Measurements from ENCODE around the gene RNF150.

Gene RNF150

DNA sequence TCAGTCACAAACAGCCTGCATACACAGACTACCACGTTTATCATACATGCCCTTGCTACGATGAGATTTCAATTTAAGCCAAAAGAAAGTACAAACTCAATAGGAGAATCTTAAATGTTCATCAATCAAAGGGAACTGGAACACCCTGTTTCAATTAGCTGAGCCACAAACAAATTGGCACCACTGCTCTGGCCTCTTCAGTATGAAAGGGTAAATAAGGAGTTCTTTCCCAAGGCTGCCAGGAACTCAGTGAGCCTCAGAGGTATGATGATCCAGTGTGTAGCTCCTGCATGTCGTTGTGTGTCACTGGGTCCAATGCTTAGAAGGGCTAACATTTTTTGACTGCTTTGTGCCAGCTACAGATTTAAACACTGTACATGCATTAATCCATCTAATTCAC lies 5.4 kb downstream of the RNF150 start:
- no peak for FAIRE-seq
- TF ChIP-seq POLR2A (IDR thresholded peaks at IDR 0.05; ENCODE audit: low read depth, low read length) (no peak), POLR2AphosphoS5 (IDR thresholded peaks at IDR 0.05; ENCODE audit: low read depth, low read length) (no peak), TAF1 (IDR thresholded peaks at IDR 0.05; ENCODE audit: borderline replicate concordance, low read depth, low read length) (no peak)
- DNase-seq (ENCODE audit: insufficient read length), result no peak

DNA sequence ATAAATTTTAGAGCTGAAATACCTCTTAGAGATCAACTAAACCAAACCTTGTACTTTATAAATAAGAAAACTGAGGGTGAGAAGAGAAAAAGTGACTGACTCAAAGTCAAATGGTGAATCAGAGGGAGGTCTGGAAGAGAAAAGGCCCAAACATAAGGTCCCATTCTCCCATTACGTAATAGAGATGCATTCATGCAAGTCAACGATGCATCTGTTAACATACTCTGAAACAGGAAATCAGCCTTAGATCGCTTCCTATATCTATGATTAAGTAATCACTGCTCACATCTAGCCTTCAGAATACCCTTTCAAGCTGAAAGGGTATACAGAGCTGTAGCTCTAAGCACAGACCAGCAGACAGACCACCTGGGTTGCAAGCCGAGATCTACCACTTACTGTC lies 6.5 kb downstream of the RNF150 start:
- TF ChIP-seq TAF1 (IDR thresholded peaks at IDR 0.05; ENCODE audit: borderline replicate concordance, low read depth, low read length), result no peak
- no peak for TF ChIP-seq POLR2AphosphoS5 (IDR thresholded peaks at IDR 0.05; ENCODE audit: low read depth, low read length)
- TF ChIP-seq POLR2A (IDR thresholded peaks at IDR 0.05; ENCODE audit: low read depth, low read length), result no peak
- FAIRE-seq (no peak), DNase-seq (ENCODE audit: insufficient read length) (no peak)

- no peak for DNase-seq (ENCODE audit: insufficient read length)
- TF ChIP-seq TAF1 (IDR thresholded peaks at IDR 0.05; ENCODE audit: borderline replicate concordance, low read depth, low read length), result no peak
- TF ChIP-seq POLR2AphosphoS5 (IDR thresholded peaks at IDR 0.05; ENCODE audit: low read depth, low read length), result no peak
- no peak for TF ChIP-seq POLR2A (IDR thresholded peaks at IDR 0.05; ENCODE audit: low read depth, low read length)
- no peak for FAIRE-seq
Measured at GRCh38 chr4:141124224-141124623, 9.0 kb downstream of the RNF150 start.

DNA sequence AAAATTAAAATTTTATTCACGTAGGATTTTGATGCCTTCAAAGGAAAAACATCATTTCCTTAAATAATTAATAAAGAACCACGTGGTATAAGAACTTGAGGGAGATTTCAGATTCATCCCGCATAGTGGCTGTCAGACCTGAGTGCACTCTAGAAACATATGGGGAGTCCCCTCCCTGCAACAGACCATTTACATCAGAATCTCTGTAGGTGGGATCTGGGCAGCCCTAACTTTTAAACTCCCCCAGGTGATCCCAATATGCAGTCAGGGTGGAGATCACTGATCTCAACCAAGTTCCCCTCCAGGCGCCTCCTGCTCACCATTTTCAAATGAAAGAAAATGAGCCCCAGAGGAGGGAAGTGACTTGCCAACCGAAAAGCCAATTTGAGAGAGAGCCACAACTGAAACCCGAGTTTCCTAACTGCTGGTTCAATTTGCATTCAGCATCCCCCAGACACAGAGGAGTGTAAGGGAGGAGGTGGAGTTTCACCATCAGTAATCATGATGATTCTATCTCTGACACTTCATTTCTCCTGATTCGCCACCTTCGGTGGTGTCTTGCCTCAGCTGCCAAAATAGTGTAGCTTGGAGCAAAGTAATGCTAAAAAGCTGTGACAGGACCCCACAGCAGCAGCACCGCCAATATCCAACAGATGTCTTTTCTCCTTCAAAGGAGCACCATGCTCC lies 11.4 kb downstream of the RNF150 start:
- no peak for FAIRE-seq
- TF ChIP-seq POLR2A (IDR thresholded peaks at IDR 0.05; ENCODE audit: low read depth, low read length) (no peak), TAF1 (IDR thresholded peaks at IDR 0.05; ENCODE audit: borderline replicate concordance, low read depth, low read length) (no peak), POLR2AphosphoS5 (IDR thresholded peaks at IDR 0.05; ENCODE audit: low read depth, low read length) (no peak)
- DNase-seq (ENCODE audit: insufficient read length), result no peak

GRCh38 chr4:141121101-141121500 lies 12.2 kb downstream of the RNF150 start:
- DNase-seq (ENCODE audit: insufficient read length), result no peak
- no peak for FAIRE-seq
- TF ChIP-seq TAF1 (IDR thresholded peaks at IDR 0.05; ENCODE audit: borderline replicate concordance, low read depth, low read length) (no peak), POLR2AphosphoS5 (IDR thresholded peaks at IDR 0.05; ENCODE audit: low read depth, low read length) (no peak), POLR2A (IDR thresholded peaks at IDR 0.05; ENCODE audit: low read depth, low read length) (no peak)

DNA sequence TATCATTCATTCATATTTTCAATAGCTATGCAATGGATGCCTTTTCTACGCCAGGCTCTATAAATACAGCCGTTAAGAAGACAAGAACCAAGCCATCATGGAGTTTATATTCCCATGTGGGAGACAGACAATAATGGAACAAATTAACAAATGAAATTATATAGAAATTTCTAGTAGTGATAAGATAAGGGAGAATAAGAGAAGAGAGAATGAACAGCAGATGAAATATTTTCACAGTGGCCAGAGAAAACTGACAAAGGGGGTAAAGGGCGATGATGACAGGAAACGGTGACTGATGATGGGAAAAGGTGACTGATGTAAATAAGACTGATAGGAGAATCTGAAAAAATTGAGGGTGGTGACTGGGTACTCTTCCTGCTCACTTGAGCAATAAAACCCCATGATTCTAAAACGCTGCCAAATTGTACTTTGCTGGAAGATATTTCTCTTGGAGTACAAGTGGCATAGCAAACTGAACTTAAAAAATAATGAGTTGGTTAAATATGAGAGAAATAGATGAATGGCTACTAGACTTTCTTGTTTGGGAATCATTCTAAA lies 13.2 kb downstream of the RNF150 start:
- DNase-seq (ENCODE audit: insufficient read length) (no peak), FAIRE-seq (no peak)
- no peak for TF ChIP-seq POLR2AphosphoS5 (IDR thresholded peaks at IDR 0.05; ENCODE audit: low read depth, low read length)
- no peak for TF ChIP-seq POLR2A (IDR thresholded peaks at IDR 0.05; ENCODE audit: low read depth, low read length)
- TF ChIP-seq TAF1 (IDR thresholded peaks at IDR 0.05; ENCODE audit: borderline replicate concordance, low read depth, low read length), result no peak

DNA sequence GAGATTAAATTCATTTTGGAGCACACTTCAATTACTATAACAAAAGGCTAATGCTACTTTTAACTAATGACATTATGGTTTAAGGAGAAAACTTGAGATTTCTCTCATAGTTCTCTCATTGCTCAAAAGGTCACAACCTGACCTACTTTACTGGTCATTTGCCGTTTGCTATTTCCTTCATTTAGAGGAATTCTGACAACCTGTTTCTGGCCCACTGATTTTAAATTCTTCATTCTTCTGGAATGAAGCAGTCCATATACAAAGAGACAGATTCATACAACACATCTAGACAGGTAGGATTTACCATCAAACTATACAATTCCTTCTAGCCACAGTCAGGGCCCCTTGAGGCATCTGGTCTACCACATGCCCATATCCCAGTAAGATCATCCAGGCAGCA lies 14.2 kb downstream of the RNF150 start:
- FAIRE-seq (no peak), DNase-seq (ENCODE audit: insufficient read length) (no peak)
- TF ChIP-seq POLR2AphosphoS5 (IDR thresholded peaks at IDR 0.05; ENCODE audit: low read depth, low read length) (no peak), TAF1 (IDR thresholded peaks at IDR 0.05; ENCODE audit: borderline replicate concordance, low read depth, low read length) (no peak), POLR2A (IDR thresholded peaks at IDR 0.05; ENCODE audit: low read depth, low read length) (no peak)

- no peak for FAIRE-seq
- TF ChIP-seq TAF1 (IDR thresholded peaks at IDR 0.05; ENCODE audit: borderline replicate concordance, low read depth, low read length) (no peak), POLR2A (IDR thresholded peaks at IDR 0.05; ENCODE audit: low read depth, low read length) (no peak), POLR2AphosphoS5 (IDR thresholded peaks at IDR 0.05; ENCODE audit: low read depth, low read length) (no peak)
- no peak for DNase-seq (ENCODE audit: insufficient read length)
Measured at GRCh38 chr4:141118381-141118780, 14.9 kb downstream of the RNF150 start.

DNA sequence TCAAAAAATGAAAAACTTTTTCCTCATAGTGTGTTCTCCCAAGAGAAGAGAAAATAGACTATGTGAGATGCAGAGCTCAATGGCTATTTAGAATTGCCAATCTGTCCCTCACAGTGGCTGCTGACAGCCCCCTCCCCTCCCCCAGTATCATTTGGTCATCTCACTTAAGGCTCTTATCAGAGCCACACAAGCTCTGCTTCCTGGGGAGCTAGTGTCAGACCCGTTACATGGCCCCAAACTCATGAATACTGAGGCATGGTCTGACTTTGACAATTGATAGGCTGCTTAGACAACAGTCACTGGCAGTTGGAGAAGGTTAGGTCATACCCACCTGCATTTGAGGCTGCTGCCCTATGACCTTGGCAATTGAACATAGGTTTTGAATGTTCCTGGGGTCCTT lies 15.3 kb downstream of the RNF150 start:
- FAIRE-seq, result no peak
- TF ChIP-seq POLR2A (IDR thresholded peaks at IDR 0.05; ENCODE audit: low read depth, low read length) (no peak), POLR2AphosphoS5 (IDR thresholded peaks at IDR 0.05; ENCODE audit: low read depth, low read length) (no peak), TAF1 (IDR thresholded peaks at IDR 0.05; ENCODE audit: borderline replicate concordance, low read depth, low read length) (no peak)
- no peak for DNase-seq (ENCODE audit: insufficient read length)

DNA sequence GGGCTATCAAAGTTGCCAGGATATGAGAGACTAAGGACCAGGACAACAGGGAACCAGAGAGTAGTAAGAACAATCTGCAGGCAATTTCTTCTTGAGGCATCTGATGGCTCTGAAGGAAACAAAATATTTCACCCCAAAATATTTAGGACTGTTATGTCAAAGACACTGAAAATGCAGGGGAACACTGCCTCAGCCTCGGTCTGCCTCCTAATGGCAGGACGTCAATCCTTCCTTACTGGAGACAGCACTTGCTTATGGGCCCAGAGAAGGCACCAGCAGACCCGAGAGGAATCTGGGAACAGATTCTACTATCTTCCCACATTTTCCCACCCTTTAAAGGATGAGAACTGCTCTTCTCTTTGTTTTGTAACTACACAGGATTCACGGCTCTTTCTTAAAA lies 23.3 kb downstream of the RNF150 start:
- FAIRE-seq (no peak), DNase-seq (ENCODE audit: insufficient read length) (no peak)
- TF ChIP-seq POLR2AphosphoS5 (IDR thresholded peaks at IDR 0.05; ENCODE audit: low read depth, low read length) (no peak), POLR2A (IDR thresholded peaks at IDR 0.05; ENCODE audit: low read depth, low read length) (no peak), TAF1 (IDR thresholded peaks at IDR 0.05; ENCODE audit: borderline replicate concordance, low read depth, low read length) (no peak)

- TF ChIP-seq POLR2AphosphoS5 (IDR thresholded peaks at IDR 0.05; ENCODE audit: low read depth, low read length), result no peak
- TF ChIP-seq POLR2A (IDR thresholded peaks at IDR 0.05; ENCODE audit: low read depth, low read length), result no peak
- TF ChIP-seq TAF1 (IDR thresholded peaks at IDR 0.05; ENCODE audit: borderline replicate concordance, low read depth, low read length), result no peak
- FAIRE-seq (no peak), DNase-seq (ENCODE audit: insufficient read length) (no peak)
Measured at GRCh38 chr4:141107927-141108326, 25.3 kb downstream of the RNF150 start.

- DNase-seq (ENCODE audit: insufficient read length), result no peak
Measured at GRCh38 chr4:141102367-141102766, 30.9 kb downstream of the RNF150 start.

More at GRCh38 chr4:141102367-141102766, 30.9 kb downstream of the RNF150 start:
- TF ChIP-seq POLR2AphosphoS5 (IDR thresholded peaks at IDR 0.05; ENCODE audit: low read depth, low read length), result no peak
- TF ChIP-seq TAF1 (IDR thresholded peaks at IDR 0.05; ENCODE audit: borderline replicate concordance, low read depth, low read length), result no peak
- TF ChIP-seq POLR2A (IDR thresholded peaks at IDR 0.05; ENCODE audit: low read depth, low read length), result no peak
- no peak for FAIRE-seq

Data from GM12892 (cell line).